A673 (cell line): Measurements from ENCODE around the gene LY86. TPM values are rescaled to one million over a fixed set of nuclear protein-coding genes. Genes with fewer than 3 reads are reported as not detected.

Experiments used
- BruUV-seq: library from RNA; stranded (reverse); fragments of 400-500 nt; replicated peaks from 2 replicates; lab custom pipeline; 2021; lab: Mats Ljungman, UMichigan
- CTCF ChIA-PET: fragments of 300-600 bp; sonication (Branson Sonifier 250); formaldehyde crosslinking; loops from one replicate; lab custom pipeline; 2022; ENCODE audit warnings: antibody characterized with exemption; lab: Charles Lee
- POLR2A ChIA-PET: fragments of 300-600 bp; sonication (Branson Sonifier 250); formaldehyde crosslinking; loops from one replicate; lab custom pipeline; 2022; ENCODE audit warnings: antibody characterized with exemption; ENCODE audit not compliant: low non-redundant PET; lab: Charles Lee
- DNase-seq: peaks from one replicate; pipeline ENCODE4 v3.0.0-alpha.2; 2015; ENCODE audit warnings: low spot score
- H3K27ac ChIP-seq: fragments of 200-600 bp; sonication (generic); 2 replicates; pipeline ENCODE4 v1.5.1; 2016; ENCODE audit warnings: mixed run types, low read depth, mild to moderate bottlenecking, mixed read lengths, antibody characterized with exemption, low read length; ENCODE audit not compliant: poor library complexity, severe bottlenecking
- H3K27me3 ChIP-seq: fragments of 200-600 bp; sonication (generic); replicated peaks from 2 replicates; pipeline ENCODE4 v1.6.1; 2017; ENCODE audit warnings: mixed run types, low read depth, mild to moderate bottlenecking, mixed read lengths, antibody characterized with exemption, low read length; ENCODE audit not compliant: insufficient read depth, poor library complexity
- H3K36me3 ChIP-seq: fragments of 200-600 bp; sonication (generic); 2 replicates; pipeline ENCODE4 v1.6.1; 2016; ENCODE audit warnings: mixed run types, mild to moderate bottlenecking, mixed read lengths, antibody characterized with exemption, low read length; ENCODE audit not compliant: insufficient read depth, poor library complexity, severe bottlenecking
- H3K4me1 ChIP-seq: fragments of 200-600 bp; sonication (generic); 2 replicates; pipeline ENCODE4 v1.6.1; 2017; ENCODE audit warnings: mixed run types, mild to moderate bottlenecking, mixed read lengths, antibody characterized with exemption, low read length; ENCODE audit not compliant: insufficient read depth, poor library complexity, severe bottlenecking
- H3K4me3 ChIP-seq: fragments of 200-600 bp; sonication (generic); 2 replicates; pipeline ENCODE4 v1.5.1; 2016; ENCODE audit warnings: low read depth, mixed run types, mild to moderate bottlenecking, mixed read lengths, low read length; ENCODE audit not compliant: poor library complexity, severe bottlenecking
- H3K9me3 ChIP-seq: fragments of 200-600 bp; sonication (generic); 2 replicates; pipeline ENCODE4 v1.6.1; 2016; ENCODE audit warnings: mixed run types, low read depth, mild to moderate bottlenecking, mixed read lengths, antibody characterized with exemption, low read length; ENCODE audit not compliant: poor library complexity, severe bottlenecking
- EZH2 ChIP-seq: fragments of 200-600 bp; sonication (generic); IDR thresholded peaks from 2 replicates; pipeline ENCODE4 v1.6.1; 2017; ENCODE audit warnings: borderline replicate concordance, low read depth, mild to moderate bottlenecking, mixed read lengths, antibody characterized with exemption, low read length; ENCODE audit not compliant: poor library complexity, severe bottlenecking
- intact Hi-C: fragments of 100-400 bp; cut with micrococcal nuclease; formaldehyde crosslinking; loops from one replicate; pipeline ENCODE4 v1.10.0; 2022; ENCODE audit not compliant: unreplicated experiment
- total RNA-seq: library from RNA; stranded (reverse); gene quantifications from 2 replicates; pipeline ENCODE4 v1.2.3, GENCODE V29; 2021
- TF ChIP-seq, protein P1 (sequence below): fragments of 300-800, 200-600 bp; sonication (generic); conservative IDR thresholded peaks from 2 replicates; pipeline ENCODE4 v1.5.1; 2017; ENCODE audit warnings: low read depth, mild to moderate bottlenecking, antibody characterized with exemption, low read length, moderate library complexity, mixed read lengths

The LY86 gene
- total RNA-seq, 1 experiment from 2014 or later, result not detected

DNA sequence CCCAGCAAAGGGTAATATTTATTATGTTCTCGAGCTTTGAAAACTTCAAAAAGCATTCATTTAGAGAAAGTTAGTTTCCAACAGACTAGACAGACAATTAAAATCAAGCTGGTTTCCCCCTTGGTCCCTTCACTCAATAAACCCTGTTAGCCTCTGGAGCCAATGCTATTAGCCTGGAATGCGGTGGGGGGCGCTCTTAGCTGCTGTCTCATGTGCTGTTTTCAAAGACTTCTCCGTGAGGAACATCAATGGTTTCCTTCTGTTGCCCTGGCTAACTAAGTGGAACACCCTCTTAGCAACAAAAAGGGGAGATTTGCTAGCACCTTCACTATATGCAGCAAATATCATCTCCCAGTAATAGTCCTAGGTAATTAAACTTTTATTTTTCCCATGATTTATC, 86.4 kb downstream of the LY86 start:
- no peaks in the 10 kb centered on the region for H3K27me3 ChIP-seq
- no peaks in the 10 kb centered on the region for H3K36me3 ChIP-seq
- DNase-seq, result peak; percentile 36
- H3K4me3 ChIP-seq, result no peak overlapping the region
- POLR2A ChIA-PET, result no interaction called here
- intact Hi-C loops, result loop anchor here (5.0 kb wide), 1 partner anchor 162 kb away; no protein-coding TSS in a partner anchor
- peaks cover 14% of the 10 kb centered on the region for H3K4me1 ChIP-seq
- TF ChIP-seq, protein P1, sequence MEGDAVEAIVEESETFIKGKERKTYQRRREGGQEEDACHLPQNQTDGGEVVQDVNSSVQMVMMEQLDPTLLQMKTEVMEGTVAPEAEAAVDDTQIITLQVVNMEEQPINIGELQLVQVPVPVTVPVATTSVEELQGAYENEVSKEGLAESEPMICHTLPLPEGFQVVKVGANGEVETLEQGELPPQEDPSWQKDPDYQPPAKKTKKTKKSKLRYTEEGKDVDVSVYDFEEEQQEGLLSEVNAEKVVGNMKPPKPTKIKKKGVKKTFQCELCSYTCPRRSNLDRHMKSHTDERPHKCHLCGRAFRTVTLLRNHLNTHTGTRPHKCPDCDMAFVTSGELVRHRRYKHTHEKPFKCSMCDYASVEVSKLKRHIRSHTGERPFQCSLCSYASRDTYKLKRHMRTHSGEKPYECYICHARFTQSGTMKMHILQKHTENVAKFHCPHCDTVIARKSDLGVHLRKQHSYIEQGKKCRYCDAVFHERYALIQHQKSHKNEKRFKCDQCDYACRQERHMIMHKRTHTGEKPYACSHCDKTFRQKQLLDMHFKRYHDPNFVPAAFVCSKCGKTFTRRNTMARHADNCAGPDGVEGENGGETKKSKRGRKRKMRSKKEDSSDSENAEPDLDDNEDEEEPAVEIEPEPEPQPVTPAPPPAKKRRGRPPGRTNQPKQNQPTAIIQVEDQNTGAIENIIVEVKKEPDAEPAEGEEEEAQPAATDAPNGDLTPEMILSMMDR, result peak; percentile 46
- no peak for TF ChIP-seq EZH2
- H3K27ac ChIP-seq, result no peak overlapping the region
- CTCF ChIA-PET, result interaction anchor here (0.5 kb wide), 1 partner anchor 939 kb away, joined by 5 read pairs; no protein-coding TSS in a partner anchor
- no TSS peak for BruUV-seq
- H3K9me3 ChIP-seq, result no peaks in the 10 kb centered on the region

DNA sequence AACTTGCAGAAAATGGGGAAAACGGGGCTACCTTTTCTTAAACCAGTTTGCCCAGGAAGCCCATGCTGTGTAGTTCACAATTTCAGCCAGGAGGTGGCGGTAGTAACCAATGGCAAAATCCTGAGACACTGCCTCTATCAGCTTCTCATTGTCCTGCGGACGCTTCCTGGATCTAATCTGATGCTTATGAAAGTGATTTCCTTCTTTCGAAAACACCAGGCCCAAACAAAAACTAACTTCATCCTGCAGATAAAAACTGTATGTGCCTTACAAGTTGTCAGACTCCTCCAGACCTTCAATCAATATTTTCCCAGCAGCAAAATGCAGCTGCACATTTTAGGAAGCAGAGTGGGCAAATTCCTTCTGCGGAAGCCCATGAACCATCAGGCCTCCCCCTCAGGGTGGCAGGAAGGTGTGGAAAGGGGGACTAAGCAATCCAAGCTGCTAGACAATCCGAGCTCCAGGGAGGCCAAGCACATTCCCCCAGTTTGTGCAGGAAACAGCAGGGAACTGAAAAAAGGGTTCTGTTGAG, 88.5 kb downstream of the LY86 start:
- H3K4me1 ChIP-seq, result peaks cover 30% of the 10 kb centered on the region
- H3K27ac ChIP-seq, result peak overlapping the region; percentile 55
- DNase-seq, result peak; percentile 91
- no peaks in the 10 kb centered on the region for H3K27me3 ChIP-seq
- ChIA-PET POLR2A (no interaction called here), CTCF (interaction anchor here (0.6 to 1.4 kb wide), 5 partner anchors 19 to 939 kb away, joined by 3 to 9 read pairs (median 4); no protein-coding TSS in a partner anchor)
- no peak overlapping the region for H3K4me3 ChIP-seq
- no peaks in the 10 kb centered on the region for H3K9me3 ChIP-seq
- no TSS peak for BruUV-seq
- TF ChIP-seq, protein P1, result peak; percentile 99
- no peak for TF ChIP-seq EZH2
- intact Hi-C loops, result loop anchor here (1.0 to 5.0 kb wide), 4 partner anchors 47 to 938 kb away; no protein-coding TSS in a partner anchor
- H3K36me3 ChIP-seq, result no peaks in the 10 kb centered on the region

DNA sequence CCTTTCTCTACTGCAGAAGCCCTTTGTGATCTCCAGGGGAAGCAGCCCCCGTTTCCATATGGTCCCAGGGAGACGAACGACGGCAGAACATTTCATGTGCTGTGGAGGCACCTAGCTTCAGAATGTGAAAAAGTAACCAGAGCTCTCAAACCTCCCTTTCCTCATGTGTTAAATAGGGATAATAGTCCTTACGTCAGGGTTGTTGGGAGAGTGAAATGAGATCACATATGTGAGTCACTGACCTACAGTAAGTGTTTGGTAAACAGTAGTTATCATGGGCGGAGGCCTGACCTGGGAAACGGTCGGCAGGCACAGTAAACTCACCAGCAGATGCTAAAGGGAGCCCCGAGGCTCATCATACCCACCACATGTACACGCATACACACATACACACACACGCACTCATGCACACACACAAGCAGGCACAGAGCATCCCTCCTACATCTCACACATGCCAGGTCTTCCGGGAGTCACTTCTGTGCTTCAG, 89.7 kb downstream of the LY86 start:
- TF ChIP-seq, protein P1, result no peak
- TF ChIP-seq EZH2, result no peak
- intact Hi-C loops, result loop anchor here (5.0 kb wide), 1 partner anchor 159 kb away; no protein-coding TSS in a partner anchor
- H3K27me3 ChIP-seq, result no peaks in the 10 kb centered on the region
- H3K9me3 ChIP-seq, result no peaks in the 10 kb centered on the region
- CTCF ChIA-PET, result interaction anchor here (0.6 kb wide), 1 partner anchor 33 kb away, joined by 3 read pairs; no protein-coding TSS in a partner anchor
- peaks cover 30% of the 10 kb centered on the region for H3K4me1 ChIP-seq
- H3K36me3 ChIP-seq, result no peaks in the 10 kb centered on the region
- DNase-seq, result no peak
- H3K27ac ChIP-seq, result peak overlapping the region; percentile 55
- BruUV-seq, result no TSS peak
- POLR2A ChIA-PET, result interaction anchor here (0.7 kb wide), 1 partner anchor 351 kb away, joined by 3 read pairs; no protein-coding TSS in a partner anchor
- no peak overlapping the region for H3K4me3 ChIP-seq
